HepG2 (cell line): ENCODE results near the gene EARS2.

ENCODE experiments used
- ARID2 ChIP-seq: sonication (generic); formaldehyde crosslinking; IDR thresholded peaks from 2 replicates; pipeline ENCODE4 v1.8.1; 2022; ENCODE audit warnings: mild to moderate bottlenecking, missing genetic modification reagents, borderline replicate concordance
- PHB2 ChIP-seq: fragments of 450-650 bp; IDR thresholded peaks from 2 replicates; pipeline ENCODE4 v1.6.1; 2018; ENCODE audit not compliant: partially characterized antibody
- POLR2A ChIP-seq, 2 experiments: IDR thresholded peaks; 2 replicates each; pipeline ENCODE4 v1.6.1; 2011; ENCODE audit warnings: low read depth in 2 of 2, low read length in 2 of 2, mild to moderate bottlenecking in 1 of 2, moderate library complexity in 1 of 2; ENCODE audit not compliant: insufficient read depth in 1 of 2
- RAD21 ChIP-seq: fragments of 450-650 bp; formaldehyde crosslinking; IDR thresholded peaks from 2 replicates; pipeline ENCODE4 v1.5.0; 2020; ENCODE audit warnings: mild to moderate bottlenecking
- RBM22 ChIP-seq: fragments of 200-400 bp; formaldehyde crosslinking; optimal IDR thresholded peaks from 2 replicates; pipeline ENCODE3; 2017; ENCODE audit warnings: mild to moderate bottlenecking, low read length, moderate library complexity
- TARDBP ChIP-seq: sonication (generic); formaldehyde crosslinking; IDR thresholded peaks from 2 replicates; pipeline ENCODE4 v1.8.0; 2022; ENCODE audit warnings: mild to moderate bottlenecking, missing genetic modification reagents
- U2AF2 ChIP-seq: fragments of 200-400 bp; formaldehyde crosslinking; IDR thresholded peaks from 2 replicates; pipeline ENCODE4 v1.6.1; 2017; ENCODE audit warnings: low read depth, mild to moderate bottlenecking, low read length
- ZFAT ChIP-seq: sonication (generic); formaldehyde crosslinking; conservative IDR thresholded peaks from 2 replicates; pipeline ENCODE4 v1.8.1; 2023; ENCODE audit warnings: missing genetic modification reagents, inconsistent platforms
- TF ChIP-seq, protein P1 (sequence below): sonication (generic); formaldehyde crosslinking; IDR thresholded peaks from 2 replicates; pipeline ENCODE4 v1.8.0; 2022; ENCODE audit warnings: mild to moderate bottlenecking, missing genetic modification reagents

GRCh38 chr16:23584186-23585076 is 27.3 kb upstream of the EARS2 start:
- TF ChIP-seq ZFAT (CRISPR knock-in tag) = no peak
- TF ChIP-seq TARDBP (CRISPR knock-in tag) = no peak
- TF ChIP-seq, protein P1, sequence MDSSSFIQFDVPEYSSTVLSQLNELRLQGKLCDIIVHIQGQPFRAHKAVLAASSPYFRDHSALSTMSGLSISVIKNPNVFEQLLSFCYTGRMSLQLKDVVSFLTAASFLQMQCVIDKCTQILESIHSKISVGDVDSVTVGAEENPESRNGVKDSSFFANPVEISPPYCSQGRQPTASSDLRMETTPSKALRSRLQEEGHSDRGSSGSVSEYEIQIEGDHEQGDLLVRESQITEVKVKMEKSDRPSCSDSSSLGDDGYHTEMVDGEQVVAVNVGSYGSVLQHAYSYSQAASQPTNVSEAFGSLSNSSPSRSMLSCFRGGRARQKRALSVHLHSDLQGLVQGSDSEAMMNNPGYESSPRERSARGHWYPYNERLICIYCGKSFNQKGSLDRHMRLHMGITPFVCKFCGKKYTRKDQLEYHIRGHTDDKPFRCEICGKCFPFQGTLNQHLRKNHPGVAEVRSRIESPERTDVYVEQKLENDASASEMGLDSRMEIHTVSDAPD (CRISPR knock-in tag) = no peak
- no peak for TF ChIP-seq RAD21 (CRISPR knock-in tag)
- TF ChIP-seq U2AF2 = no peak
- no peak for TF ChIP-seq PHB2
- TF ChIP-seq ARID2 (CRISPR knock-in tag) = no peak
- TF ChIP-seq RBM22 = peak; percentile 83
- no peak for TF ChIP-seq POLR2A (IDR thresholded peaks at IDR 0.05; ENCODE audit: insufficient read depth in 1 of 2, low read depth in 2 of 2, low read length in 2 of 2)
